Skeletal muscle tissue (tissue), 4 donors: ENCODE results near the gene SSX1. TPM values are rescaled to one million over a fixed set of nuclear protein-coding genes. Genes with fewer than 3 reads are reported as not detected.
"Not testable (repeated sequence)": the region's sequence is repeated elsewhere in the genome, so short reads cannot be mapped to it uniquely, and the experiment has no call there.

Experiments used
- H3K27ac ChIP-seq: one replicate; pipeline ENCODE4 v1.7.0; 2013; ENCODE audit warnings: mild to moderate bottlenecking, low read depth, low read length, inconsistent platforms
- H3K27me3 ChIP-seq, 3 donors: one replicate each; pipeline ENCODE4 v1.7.0; 2013; ENCODE audit warnings: low read length in 3 of 3; ENCODE audit not compliant: control insufficient read depth in 3 of 3, insufficient read depth in 3 of 3
- H3K36me3 ChIP-seq, 3 donors: one replicate each; pipeline ENCODE4 v1.7.0; 2013; ENCODE audit warnings: low read length in 3 of 3; ENCODE audit not compliant: control insufficient read depth in 3 of 3, insufficient read depth in 3 of 3
- H3K4me1 ChIP-seq, 3 donors: one replicate each; pipeline ENCODE4 v1.7.0; 2013; ENCODE audit warnings: low read length in 3 of 3, mild to moderate bottlenecking in 3 of 3; ENCODE audit not compliant: control insufficient read depth in 3 of 3, insufficient read depth in 3 of 3
- H3K4me3 ChIP-seq, 3 donors: one replicate each; pipeline ENCODE4 v1.7.0; 2013; ENCODE audit warnings: low read length in 3 of 3
- H3K9ac ChIP-seq, 3 donors: one replicate each; pipeline ENCODE4 v1.7.0; 2013; ENCODE audit warnings: low read length in 3 of 3, mild to moderate bottlenecking in 3 of 3, moderate library complexity in 2 of 3, low read depth in 1 of 3
- H3K9me3 ChIP-seq, 3 donors: one replicate each; pipeline ENCODE4 v1.7.0; 2013; ENCODE audit warnings: low read length in 3 of 3; ENCODE audit not compliant: control insufficient read depth in 3 of 3
- total RNA-seq: library from RNA; depleted of rRNA; stranded (reverse); fragments of >200 nt; gene quantifications from one replicate; pipeline ENCODE4 v1.2.3, GENCODE V29; 2014
- donor health status: Osteomylitis.

SSX1 gene
- not detected for total RNA-seq

GRCh38 chrX:48255062-48255796, at the start of gene SSX1:
TSS of gene SSX1 (plus strand) at chrX:48255392. CDS start at chrX:48257242, 1,850 bp downstream.
- H3K4me1 ChIP-seq, H3K9ac ChIP-seq: not testable (repeated sequence)

GRCh38 chrX:48214341-48214740, 40.9 kb upstream of the SSX1 start:
- not testable (repeated sequence) for H3K9ac ChIP-seq, H3K27ac ChIP-seq, H3K27me3 ChIP-seq, H3K4me3 ChIP-seq, H3K4me1 ChIP-seq, H3K9me3 ChIP-seq, H3K36me3 ChIP-seq

More at GRCh38 chrX:48255062-48255796, at the start of gene SSX1:
- not testable (repeated sequence) for H3K36me3 ChIP-seq, H3K4me3 ChIP-seq, H3K27ac ChIP-seq, H3K27me3 ChIP-seq, H3K9me3 ChIP-seq

- not testable (repeated sequence) for H3K27ac ChIP-seq, H3K4me1 ChIP-seq, H3K4me3 ChIP-seq, H3K9me3 ChIP-seq, H3K9ac ChIP-seq, H3K36me3 ChIP-seq, H3K27me3 ChIP-seq
Measured at GRCh38 chrX:48224196-48224595, 31.0 kb upstream of the SSX1 start.

GRCh38 chrX:48252945-48253344, 2.2 kb upstream of the SSX1 start:
- H3K9me3 ChIP-seq, H3K4me3 ChIP-seq, H3K36me3 ChIP-seq, H3K27me3 ChIP-seq, H3K27ac ChIP-seq, H3K9ac ChIP-seq, H3K4me1 ChIP-seq: not testable (repeated sequence)

- H3K9me3 ChIP-seq, H3K27me3 ChIP-seq, H3K4me1 ChIP-seq, H3K27ac ChIP-seq, H3K4me3 ChIP-seq, H3K36me3 ChIP-seq, H3K9ac ChIP-seq: not testable (repeated sequence)
Measured at GRCh38 chrX:48274365-48274764, 19.2 kb downstream of the SSX1 start.

GRCh38 chrX:48278958-48279357, 23.8 kb downstream of the SSX1 start:
- Histone ChIP-seq H3K27me3 (no peaks in the 10 kb centered on the region), H3K9me3 (no peaks in the 10 kb centered on the region), H3K9ac (no peak overlapping the region), H3K4me1 (no peaks in the 10 kb centered on the region), H3K36me3 (no peaks in the 10 kb centered on the region), H3K27ac (no peak overlapping the region), H3K4me3 (peak overlapping the region in 1 of 3 donors; percentile 23)

- not testable (repeated sequence) for H3K4me3 ChIP-seq, H3K36me3 ChIP-seq, H3K27ac ChIP-seq, H3K9me3 ChIP-seq, H3K4me1 ChIP-seq, H3K9ac ChIP-seq, H3K27me3 ChIP-seq
Measured at GRCh38 chrX:48280729-48281128, 25.5 kb downstream of the SSX1 start.

- Histone ChIP-seq H3K36me3 (no peaks in the 10 kb centered on the region), H3K27ac (no peak overlapping the region), H3K4me1 (no peaks in the 10 kb centered on the region), H3K27me3 (no peaks in the 10 kb centered on the region), H3K9me3 (no peaks in the 10 kb centered on the region), H3K9ac (no peak overlapping the region), H3K4me3 (no peak overlapping the region)
Measured at GRCh38 chrX:48306175-48306574, 51.0 kb downstream of the SSX1 start.

- not testable (repeated sequence) for H3K9ac ChIP-seq, H3K4me1 ChIP-seq, H3K36me3 ChIP-seq, H3K9me3 ChIP-seq, H3K4me3 ChIP-seq, H3K27ac ChIP-seq, H3K27me3 ChIP-seq
Measured at GRCh38 chrX:48313996-48314395, 58.8 kb downstream of the SSX1 start.
